ENCODE data around the gene LMBRD1. TPM values are rescaled to one million over a fixed set of nuclear protein-coding genes. Genes with fewer than 3 reads are reported as not detected.
"Not testable (repeated sequence)": the region's sequence is repeated elsewhere in the genome, so short reads cannot be mapped to it uniquely, and the experiment has no call there.

LMBRD1 gene
- total RNA-seq, 3 donors from 2014 or later, result 55.0 to 87.9 (median 63.3) TPM

- DNase-seq (no peak), ATAC-seq (no peak)
- H3K9me3 ChIP-seq, result no peaks in the 10 kb centered on the region
- no peaks in the 10 kb centered on the region for H3K4me1 ChIP-seq (ENCODE audit: low read depth)
- no peaks in the 10 kb centered on the region for H3K36me3 ChIP-seq (ENCODE audit: low read depth)
- no peak overlapping the region for H3K4me3 ChIP-seq
- no peak for TF ChIP-seq CTCF (IDR thresholded peaks at IDR 0.05)
- intact Hi-C loops (cut with DNase I, micrococcal nuclease), result no loop called here
Measured at GRCh38 chr6:69690986-69691385, 105.8 kb downstream of the LMBRD1 start.

GRCh38 chr6:69680302-69680701, 116.5 kb downstream of the LMBRD1 start:
- Histone ChIP-seq H3K4me3 (no peak overlapping the region), H3K36me3 (ENCODE audit: low read depth) (no peaks in the 10 kb centered on the region), H3K4me1 (ENCODE audit: low read depth) (no peaks in the 10 kb centered on the region), H3K9me3 (no peaks in the 10 kb centered on the region)
- intact Hi-C loops (cut with DNase I, micrococcal nuclease), result no loop called here
- ATAC-seq (no peak), DNase-seq (no peak)
- no peak for TF ChIP-seq CTCF (IDR thresholded peaks at IDR 0.05)

- no peak for DNase-seq
- H3K4me1 ChIP-seq (ENCODE audit: low read depth), result no peaks in the 10 kb centered on the region
- intact Hi-C loops (cut with DNase I, micrococcal nuclease), result no loop called here
- H3K4me3 ChIP-seq, result no peak overlapping the region
- H3K9me3 ChIP-seq, result no peaks in the 10 kb centered on the region
- no peak for TF ChIP-seq CTCF (IDR thresholded peaks at IDR 0.05)
- H3K36me3 ChIP-seq (ENCODE audit: low read depth), result no peaks in the 10 kb centered on the region
- ATAC-seq, result peak; percentile 38
Measured at GRCh38 chr6:69673298-69673697, 123.5 kb downstream of the LMBRD1 start.

GRCh38 chr6:69668916-69669315, 127.9 kb downstream of the LMBRD1 start:
- Histone ChIP-seq H3K36me3 (ENCODE audit: low read depth) (no peaks in the 10 kb centered on the region), H3K4me1 (ENCODE audit: low read depth) (no peaks in the 10 kb centered on the region), H3K9me3 (no peaks in the 10 kb centered on the region), H3K4me3 (no peak overlapping the region)
- DNase-seq (no peak), ATAC-seq (no peak)
- no peak for TF ChIP-seq CTCF (IDR thresholded peaks at IDR 0.05)
- intact Hi-C loops (cut with DNase I, micrococcal nuclease), result no loop called here

- ATAC-seq; H3K4me1 ChIP-seq (ENCODE audit: low read depth); intact Hi-C loops (cut with DNase I, micrococcal nuclease); DNase-seq; H3K9me3 ChIP-seq; H3K36me3 ChIP-seq (ENCODE audit: low read depth); H3K4me3 ChIP-seq: not testable (repeated sequence)
Measured at GRCh38 chr6:69666779-69667178, 130.0 kb downstream of the LMBRD1 start.

GRCh38 chr6:69665437-69665836, 131.4 kb downstream of the LMBRD1 start:
- H3K36me3 ChIP-seq (ENCODE audit: low read depth), result no peaks in the 10 kb centered on the region
- ATAC-seq (no peak), DNase-seq (no peak)
- intact Hi-C loops (cut with DNase I, micrococcal nuclease), result no loop called here
- no peak overlapping the region for H3K4me3 ChIP-seq
- TF ChIP-seq CTCF (IDR thresholded peaks at IDR 0.05), result no peak
- no peaks in the 10 kb centered on the region for H3K9me3 ChIP-seq
- H3K4me1 ChIP-seq (ENCODE audit: low read depth), result no peaks in the 10 kb centered on the region
